CD4-positive, alpha-beta T cell treated with Interleukin-12 subunit alpha and Interleukin-12 subunit beta, for 1 hour (primary cell): ENCODE measurements around the gene CEP170.
A peak's percentile ranks its signal among the peaks of the same experiment; 100 is the strongest.

Experiments used
- DNase-seq: peaks from one replicate; pipeline ENCODE4 v3.0.0-alpha.2; 2020

The CEP170 gene

DNA sequence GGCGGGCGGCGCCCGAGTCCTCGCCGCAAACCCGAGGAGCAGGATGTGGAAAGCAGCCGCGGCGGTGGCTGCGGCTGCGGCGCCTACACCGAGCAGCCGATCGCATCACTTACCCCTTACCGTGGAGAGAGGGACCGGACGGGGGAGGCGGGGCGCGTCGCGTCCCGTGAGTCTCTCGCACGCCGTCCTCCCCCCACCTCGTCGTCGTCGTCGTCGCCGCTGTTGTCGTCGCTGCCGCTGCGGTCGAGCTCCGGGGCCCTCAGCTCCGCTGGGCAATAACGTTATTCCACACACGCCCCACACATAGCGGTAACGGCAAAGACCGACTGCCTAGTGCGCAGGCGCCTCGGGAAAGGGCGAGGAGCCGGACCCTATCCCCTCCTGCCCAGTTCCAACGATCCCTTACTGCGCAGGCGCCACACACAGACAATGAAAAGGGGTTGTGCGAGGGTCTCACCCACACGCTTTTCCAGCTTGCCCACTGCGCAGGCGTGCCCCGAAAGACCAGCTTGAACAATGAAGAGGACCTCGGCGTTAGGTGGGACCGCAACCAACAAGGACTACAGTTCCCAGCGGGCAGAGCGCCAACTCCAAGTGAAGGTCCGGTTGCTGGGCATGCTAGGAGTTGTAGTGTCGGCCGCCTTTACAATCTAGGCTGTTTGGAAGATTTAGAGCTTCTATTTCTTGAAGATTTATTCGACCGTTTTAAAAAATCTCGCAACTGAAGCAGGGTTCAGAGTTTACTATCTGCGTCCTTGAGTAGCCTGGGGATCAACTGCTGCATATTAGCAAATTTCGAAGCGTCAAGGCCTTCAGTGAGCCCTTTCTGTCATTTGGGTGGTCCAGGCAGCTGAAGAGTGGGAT, at the start of gene CEP170:
TSS of gene CEP170 (minus strand) at position 355 of the 864 bp plus-strand sequence. CDS start 30,001 bp downstream, outside the sequence.
- peak; percentile 89 for DNase-seq

- no peak for DNase-seq
Measured at GRCh38 chr1:243301059-243301458, 46.0 kb upstream of the CEP170 start.

DNA sequence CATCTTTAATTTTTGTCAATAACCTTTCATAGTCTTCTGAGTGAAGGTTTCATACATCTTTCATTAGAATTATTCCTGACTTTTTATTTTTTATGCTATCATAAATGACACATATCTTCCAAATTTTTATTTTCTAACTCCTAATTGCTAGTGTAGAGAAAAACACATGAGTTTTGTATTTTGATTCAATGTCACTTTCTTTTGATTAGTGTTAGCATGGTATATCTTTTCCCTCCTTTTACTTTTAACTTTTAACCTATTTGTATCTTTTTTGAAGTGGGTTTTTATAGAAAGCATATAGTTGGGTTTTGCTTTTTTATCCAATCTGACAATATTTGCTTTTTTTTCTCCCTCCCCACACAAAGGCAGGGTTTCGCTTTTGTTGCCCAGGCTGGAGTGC, 44.0 kb upstream of the CEP170 start:
- DNase-seq: no peak

GRCh38 chr1:243294723-243295121, 39.6 kb upstream of the CEP170 start:
- no peak for DNase-seq

GRCh38 chr1:243293941-243294722, 39.1 kb upstream of the CEP170 start:
- DNase-seq: no peak

DNA sequence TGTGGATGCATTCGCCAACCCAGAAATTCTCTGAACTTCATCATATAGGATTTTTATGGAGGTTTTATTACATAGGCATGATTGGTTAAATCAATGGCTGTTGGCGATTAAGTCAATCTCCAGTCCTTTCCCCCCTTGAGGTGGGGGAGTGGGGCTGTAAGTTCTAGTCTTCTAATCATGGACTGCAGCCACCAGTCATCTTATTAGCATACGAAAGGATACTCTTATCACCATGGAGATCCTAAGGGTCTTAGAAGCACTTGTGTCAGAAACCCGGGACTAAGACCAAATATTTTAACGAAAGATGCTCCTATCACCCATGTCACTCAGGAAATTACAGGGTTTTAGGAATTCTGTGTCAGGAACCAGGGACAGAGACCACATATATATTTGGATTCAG, 37.0 kb upstream of the CEP170 start:
- DNase-seq: no peak

DNA sequence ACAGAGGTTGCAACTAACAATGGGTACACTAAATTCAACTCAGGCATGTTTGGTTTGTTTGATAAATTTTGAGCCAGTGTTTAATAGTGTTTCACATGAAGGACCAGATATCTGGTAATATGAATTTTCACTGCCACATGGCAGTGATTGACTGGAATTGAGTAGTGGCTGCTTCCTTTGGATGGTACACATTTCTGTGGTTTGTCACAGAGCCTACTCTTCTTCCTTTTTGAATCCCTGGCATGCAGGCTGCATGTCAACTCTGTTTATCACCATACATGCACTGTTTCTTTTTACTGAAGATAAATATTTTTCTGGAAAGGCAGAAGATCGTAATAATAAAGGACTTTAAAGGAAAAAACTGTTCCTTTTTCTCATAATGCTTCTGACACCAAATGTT, 36.2 kb upstream of the CEP170 start:
- no peak for DNase-seq

DNA sequence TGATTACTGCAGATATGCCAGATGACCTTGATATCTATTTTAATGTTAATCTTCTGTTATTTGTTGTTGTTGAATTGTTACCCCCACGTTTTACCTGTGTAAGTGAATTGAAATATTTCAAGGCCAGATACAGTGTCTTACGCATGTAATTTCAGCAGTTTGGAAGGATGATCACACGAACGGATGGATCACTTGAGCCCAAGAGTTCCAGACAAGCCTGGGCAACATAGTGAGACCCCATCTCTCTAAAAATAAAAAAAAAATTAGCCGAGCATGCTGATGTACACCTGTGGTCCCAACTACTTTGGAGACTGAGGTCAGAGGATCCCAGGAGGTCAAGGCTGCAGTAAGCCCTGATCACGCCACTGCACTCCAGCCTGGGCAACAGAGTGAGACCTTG, 33.0 kb upstream of the CEP170 start:
- DNase-seq: no peak

GRCh38 chr1:243287652-243288051, 32.6 kb upstream of the CEP170 start:
- peak; percentile 12 for DNase-seq

- no peak for DNase-seq
Measured at GRCh38 chr1:243287123-243287460, 32.0 kb upstream of the CEP170 start.

DNA sequence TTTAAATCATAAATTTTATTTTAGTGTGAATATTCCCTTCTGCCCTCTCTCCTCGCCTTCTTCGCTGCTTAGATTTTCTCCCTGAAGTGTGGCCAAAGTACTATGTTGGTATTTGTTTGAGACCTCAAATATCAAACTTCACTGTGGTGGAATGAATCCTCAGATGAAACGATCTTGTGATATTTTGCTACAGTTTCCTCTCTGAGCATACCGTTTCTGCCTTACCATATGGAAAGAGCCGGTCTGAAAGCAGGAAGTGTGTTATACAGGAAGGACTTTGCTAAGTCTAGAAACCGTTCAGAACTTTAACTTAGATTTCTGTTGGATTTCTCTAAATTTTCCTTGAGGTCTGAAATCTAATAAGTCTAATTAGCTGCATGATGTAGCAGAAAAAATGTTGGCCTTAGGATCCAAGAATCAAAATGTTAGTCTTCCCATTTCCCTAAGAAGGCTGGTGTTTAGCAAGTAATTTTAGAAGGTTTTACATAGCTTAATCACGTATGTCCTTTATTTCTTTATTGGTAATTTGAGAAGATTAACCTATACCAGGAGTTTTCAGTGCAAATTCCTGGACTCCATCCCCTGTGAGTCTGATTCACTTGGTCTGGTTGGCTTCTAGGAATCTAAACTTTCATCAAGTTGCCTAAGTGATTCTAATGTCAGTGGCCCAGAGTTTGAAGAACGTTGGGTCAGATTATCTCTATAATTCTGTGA, 31.5 kb upstream of the CEP170 start:
- DNase-seq: no peak

DNA sequence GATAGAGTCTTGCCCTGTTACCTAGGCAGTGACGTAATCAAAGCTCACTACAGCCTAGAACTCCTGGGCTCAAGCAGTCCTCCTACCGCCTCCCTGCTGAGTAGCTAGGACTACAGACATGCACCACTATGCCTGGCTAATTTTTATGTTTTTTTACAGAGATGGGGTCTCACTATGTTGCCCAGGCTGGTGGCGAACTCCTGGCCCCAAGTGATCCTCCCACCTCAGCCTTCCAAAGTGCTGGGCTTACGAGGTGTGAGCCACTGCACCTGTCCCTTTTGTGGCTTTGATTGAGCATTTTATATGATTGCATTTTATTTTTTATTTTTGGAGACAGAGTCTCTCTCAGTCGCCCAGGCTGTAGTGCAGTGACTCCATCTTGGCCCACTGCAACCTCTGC, 26.6 kb upstream of the CEP170 start:
- DNase-seq: no peak

DNA sequence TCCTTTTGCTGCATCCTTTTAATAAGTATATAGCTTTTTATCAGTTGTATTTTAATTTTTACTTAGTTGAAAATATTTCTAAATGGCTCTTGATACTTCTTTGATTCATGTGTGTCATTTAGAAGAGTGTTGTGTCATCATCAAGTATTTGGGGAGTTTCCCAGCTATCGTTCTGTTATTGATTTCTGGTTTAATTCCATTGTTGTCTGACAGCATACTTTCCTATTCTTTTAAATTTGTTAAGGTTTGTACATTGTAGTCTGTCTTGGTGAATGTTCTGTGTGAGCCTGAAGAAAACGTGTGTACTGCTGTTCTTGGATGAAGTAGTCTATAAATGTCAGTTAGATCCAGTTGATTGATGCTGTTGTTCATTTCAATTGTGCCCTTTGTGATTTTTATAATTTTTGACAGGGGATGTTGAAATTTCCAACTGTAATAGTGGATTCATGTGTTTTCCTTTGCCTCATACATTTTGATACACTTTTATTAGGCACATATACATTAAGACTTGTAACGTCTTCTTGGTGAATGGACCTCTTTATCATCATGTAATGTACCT, 25.6 kb upstream of the CEP170 start:
- no peak for DNase-seq

DNA sequence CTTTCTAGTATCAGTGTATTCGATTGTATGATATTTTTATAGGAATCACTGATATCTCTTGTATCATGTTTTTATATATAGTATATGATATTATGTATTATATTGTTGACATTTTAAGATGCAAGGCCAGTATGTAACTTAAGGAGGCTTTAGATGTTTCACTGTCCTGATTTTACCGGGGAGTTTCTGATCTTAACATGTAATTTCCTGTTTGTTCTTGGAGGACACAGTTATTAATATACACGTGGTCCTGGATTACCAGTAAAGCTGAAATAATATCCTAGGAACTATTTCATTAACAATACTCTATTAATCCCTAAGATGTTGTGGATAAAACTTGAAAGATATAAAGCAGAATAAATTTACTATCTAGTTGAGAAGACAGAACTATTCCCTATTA, 20.2 kb upstream of the CEP170 start:
- DNase-seq: no peak

- no peak for DNase-seq
Measured at GRCh38 chr1:243273945-243274344, 18.9 kb upstream of the CEP170 start.

DNA sequence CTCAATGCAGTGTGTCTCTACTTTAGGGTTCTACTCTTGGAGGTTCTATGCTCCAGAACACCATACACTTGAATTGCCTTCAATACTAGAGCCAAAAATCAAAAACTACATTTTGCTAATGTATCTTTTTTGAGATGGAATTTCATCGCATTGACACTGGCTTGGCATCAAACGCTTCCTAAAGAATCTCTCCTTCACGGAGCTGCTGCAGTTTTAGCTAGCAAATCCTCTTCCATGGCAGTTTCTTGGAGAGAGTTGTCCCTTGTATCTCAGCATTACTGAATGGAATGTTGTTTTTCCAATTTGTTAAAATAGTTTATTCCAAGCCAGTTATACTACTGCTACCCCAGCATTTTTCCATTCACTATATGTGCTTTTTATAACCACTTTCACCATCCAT, 18.4 kb upstream of the CEP170 start:
- DNase-seq: no peak

DNA sequence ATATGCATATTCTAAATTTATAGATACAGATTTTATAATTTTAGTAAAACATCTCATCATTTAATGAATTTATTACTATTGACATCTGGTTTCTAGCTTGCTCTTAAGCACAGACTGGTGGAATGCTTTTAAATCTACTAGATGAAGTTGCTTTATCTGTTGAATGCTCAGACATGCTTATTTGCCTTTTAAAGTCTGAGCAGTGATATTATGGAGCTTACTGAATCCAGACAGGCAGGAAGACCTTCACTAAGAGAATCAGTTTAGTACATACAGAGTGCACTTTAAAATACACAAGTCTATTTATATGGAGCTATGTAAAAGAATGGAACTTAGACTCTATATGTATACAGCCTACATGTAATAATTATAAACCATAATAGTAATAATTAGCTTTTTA, 17.3 kb upstream of the CEP170 start:
- no peak for DNase-seq

DNA sequence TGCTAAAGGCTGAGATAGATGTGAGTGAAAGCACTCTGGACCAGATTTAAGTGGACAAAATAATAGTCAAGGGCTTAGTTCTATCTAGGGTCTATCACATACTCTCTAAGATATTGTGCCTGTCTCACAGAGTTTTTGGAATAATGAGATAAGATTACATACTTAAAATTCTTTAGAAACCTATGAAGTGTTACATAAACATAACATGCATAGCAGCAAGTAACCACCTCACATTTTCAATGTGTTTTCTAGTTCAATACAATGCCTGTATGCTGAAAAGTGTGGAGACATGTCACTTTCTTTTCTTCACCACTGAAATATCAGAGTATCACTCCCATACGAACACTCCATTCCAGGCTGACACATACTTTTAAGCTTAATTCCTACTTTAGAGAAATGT, 16.9 kb upstream of the CEP170 start:
- no peak for DNase-seq

- no peak for DNase-seq
Measured at GRCh38 chr1:243270097-243270864, 15.2 kb upstream of the CEP170 start.

DNA sequence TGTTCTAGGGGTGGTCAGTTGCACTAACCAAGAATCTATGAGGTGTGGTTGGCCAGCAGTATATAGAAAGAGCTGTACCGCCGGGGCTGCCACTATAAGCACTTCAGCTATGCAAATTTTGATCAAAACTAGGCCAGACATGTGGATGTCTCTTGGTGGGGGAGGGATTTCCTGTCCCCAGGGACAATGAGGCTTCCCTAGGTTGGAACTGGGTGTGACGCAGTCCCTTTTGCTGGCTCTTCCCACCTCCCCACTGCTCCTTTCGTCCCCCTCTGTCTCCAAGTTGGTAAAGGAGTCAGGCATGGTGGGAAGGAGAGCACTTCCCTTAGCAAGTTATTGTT, 14.3 kb upstream of the CEP170 start:
- no peak for DNase-seq

- DNase-seq: no peak
Measured at GRCh38 chr1:243268751-243269460, 13.8 kb upstream of the CEP170 start.
